ENCODE results near the gene GPR3. TPM values are rescaled to one million over a fixed set of nuclear protein-coding genes. Genes with fewer than 3 reads are reported as not detected.

GPR3 gene
- total and polyA plus RNA-seq, 2 donors from 2014 or later, result 0.38 to 0.77 TPM

DNA sequence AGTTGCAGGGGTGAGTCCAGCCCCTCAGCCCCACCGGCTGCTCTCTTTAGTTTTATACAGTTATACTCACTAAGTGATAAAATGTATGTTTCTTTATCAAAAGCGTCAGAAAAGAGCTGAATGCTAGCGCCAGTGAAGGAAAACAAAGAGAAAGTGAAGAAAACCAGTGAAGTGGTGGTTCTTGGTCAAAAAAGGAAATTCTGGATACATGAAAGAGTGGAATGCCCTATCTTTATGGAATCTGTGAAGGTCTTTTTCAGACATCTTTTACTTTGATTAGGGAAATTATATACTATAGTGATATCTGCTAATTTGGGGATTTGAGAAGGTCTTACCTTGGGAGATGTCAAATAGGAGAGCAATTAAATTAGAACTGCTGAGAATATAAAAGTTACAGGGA lies 41.3 kb downstream of the GPR3 start:
- Histone ChIP-seq H3K36me3 (ENCODE audit: control insufficient read depth in 2 of 3, insufficient read depth in 3 of 3, low read length in 3 of 3) (no peaks in the 10 kb centered on the region), H3K9ac (ENCODE audit: low read length in 3 of 3) (no peak overlapping the region), H3K27ac (ENCODE audit: low read depth in 2 of 2, low read length in 2 of 2) (no peak overlapping the region), H3K27me3 (ENCODE audit: control insufficient read depth, insufficient read depth, low read length) (no peaks in the 10 kb centered on the region), H3K9me3 (ENCODE audit: control insufficient read depth in 2 of 3, insufficient read depth in 1 of 3, low read length in 3 of 3) (no peaks in the 10 kb centered on the region), H3K4me3 (ENCODE audit: low read length in 3 of 3) (no peak overlapping the region), H3K4me1 (ENCODE audit: control insufficient read depth in 2 of 3, insufficient read depth in 2 of 3, low read depth in 1 of 3, low read length in 3 of 3) (peaks cover 7 to 43% (median 34%) of the 10 kb centered on the region in 3 donors)
- intact Hi-C loops (cut with DNase I), result no loop called here
- FAIRE-seq (no peak), DNase-seq (no peak)
- TF ChIP-seq, protein P1, sequence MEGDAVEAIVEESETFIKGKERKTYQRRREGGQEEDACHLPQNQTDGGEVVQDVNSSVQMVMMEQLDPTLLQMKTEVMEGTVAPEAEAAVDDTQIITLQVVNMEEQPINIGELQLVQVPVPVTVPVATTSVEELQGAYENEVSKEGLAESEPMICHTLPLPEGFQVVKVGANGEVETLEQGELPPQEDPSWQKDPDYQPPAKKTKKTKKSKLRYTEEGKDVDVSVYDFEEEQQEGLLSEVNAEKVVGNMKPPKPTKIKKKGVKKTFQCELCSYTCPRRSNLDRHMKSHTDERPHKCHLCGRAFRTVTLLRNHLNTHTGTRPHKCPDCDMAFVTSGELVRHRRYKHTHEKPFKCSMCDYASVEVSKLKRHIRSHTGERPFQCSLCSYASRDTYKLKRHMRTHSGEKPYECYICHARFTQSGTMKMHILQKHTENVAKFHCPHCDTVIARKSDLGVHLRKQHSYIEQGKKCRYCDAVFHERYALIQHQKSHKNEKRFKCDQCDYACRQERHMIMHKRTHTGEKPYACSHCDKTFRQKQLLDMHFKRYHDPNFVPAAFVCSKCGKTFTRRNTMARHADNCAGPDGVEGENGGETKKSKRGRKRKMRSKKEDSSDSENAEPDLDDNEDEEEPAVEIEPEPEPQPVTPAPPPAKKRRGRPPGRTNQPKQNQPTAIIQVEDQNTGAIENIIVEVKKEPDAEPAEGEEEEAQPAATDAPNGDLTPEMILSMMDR (IDR thresholded peaks at IDR 0.05; ENCODE audit: borderline replicate concordance, extremely low read depth, insufficient read depth), result no peak

DNA sequence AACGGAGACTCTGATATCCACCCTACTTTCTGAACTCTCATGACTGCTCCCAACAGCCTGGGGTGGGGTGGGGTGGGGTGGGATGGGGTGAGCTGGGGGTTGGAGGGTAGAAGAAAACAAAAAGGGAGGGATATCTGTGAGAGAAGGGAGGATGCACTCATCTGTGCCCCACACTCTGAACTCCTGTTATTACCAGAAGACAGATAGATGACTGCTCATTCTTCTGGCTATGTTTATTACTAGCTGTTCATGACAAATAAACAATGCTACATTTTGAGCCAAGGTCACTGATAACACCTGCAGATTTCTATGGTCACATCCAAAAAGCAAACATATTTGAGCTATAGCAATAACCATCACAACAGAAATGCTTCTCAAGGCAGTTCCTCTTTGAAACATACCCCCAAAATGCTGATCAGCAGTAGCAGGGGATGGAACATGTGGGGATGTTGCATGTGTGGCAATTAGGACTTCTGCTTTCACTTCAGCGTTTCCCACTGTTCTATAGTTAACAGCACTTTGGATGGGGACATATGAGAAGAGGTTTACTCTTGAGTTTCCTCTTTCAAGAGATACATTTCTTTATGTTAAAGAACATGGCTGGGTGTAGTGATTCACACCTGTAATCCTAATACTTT lies 43.3 kb downstream of the GPR3 start:
- Histone ChIP-seq H3K9ac (ENCODE audit: low read length in 3 of 3) (no peak overlapping the region), H3K4me3 (ENCODE audit: low read length in 3 of 3) (no peak overlapping the region), H3K36me3 (ENCODE audit: control insufficient read depth in 2 of 3, insufficient read depth in 3 of 3, low read length in 3 of 3) (no peaks in the 10 kb centered on the region), H3K4me1 (ENCODE audit: control insufficient read depth in 2 of 3, insufficient read depth in 2 of 3, low read depth in 1 of 3, low read length in 3 of 3) (peaks cover 4 to 43% (median 31%) of the 10 kb centered on the region in 3 donors), H3K27ac (ENCODE audit: low read depth in 2 of 2, low read length in 2 of 2) (no peak overlapping the region), H3K9me3 (ENCODE audit: control insufficient read depth in 2 of 3, insufficient read depth in 1 of 3, low read length in 3 of 3) (no peaks in the 10 kb centered on the region), H3K27me3 (ENCODE audit: control insufficient read depth, insufficient read depth, low read length) (no peaks in the 10 kb centered on the region)
- TF ChIP-seq, protein P1 (IDR thresholded peaks at IDR 0.05; ENCODE audit: borderline replicate concordance, extremely low read depth, insufficient read depth), result no peak
- intact Hi-C loops (cut with DNase I), result no loop called here
- no peak for FAIRE-seq
- no peak for DNase-seq

DNA sequence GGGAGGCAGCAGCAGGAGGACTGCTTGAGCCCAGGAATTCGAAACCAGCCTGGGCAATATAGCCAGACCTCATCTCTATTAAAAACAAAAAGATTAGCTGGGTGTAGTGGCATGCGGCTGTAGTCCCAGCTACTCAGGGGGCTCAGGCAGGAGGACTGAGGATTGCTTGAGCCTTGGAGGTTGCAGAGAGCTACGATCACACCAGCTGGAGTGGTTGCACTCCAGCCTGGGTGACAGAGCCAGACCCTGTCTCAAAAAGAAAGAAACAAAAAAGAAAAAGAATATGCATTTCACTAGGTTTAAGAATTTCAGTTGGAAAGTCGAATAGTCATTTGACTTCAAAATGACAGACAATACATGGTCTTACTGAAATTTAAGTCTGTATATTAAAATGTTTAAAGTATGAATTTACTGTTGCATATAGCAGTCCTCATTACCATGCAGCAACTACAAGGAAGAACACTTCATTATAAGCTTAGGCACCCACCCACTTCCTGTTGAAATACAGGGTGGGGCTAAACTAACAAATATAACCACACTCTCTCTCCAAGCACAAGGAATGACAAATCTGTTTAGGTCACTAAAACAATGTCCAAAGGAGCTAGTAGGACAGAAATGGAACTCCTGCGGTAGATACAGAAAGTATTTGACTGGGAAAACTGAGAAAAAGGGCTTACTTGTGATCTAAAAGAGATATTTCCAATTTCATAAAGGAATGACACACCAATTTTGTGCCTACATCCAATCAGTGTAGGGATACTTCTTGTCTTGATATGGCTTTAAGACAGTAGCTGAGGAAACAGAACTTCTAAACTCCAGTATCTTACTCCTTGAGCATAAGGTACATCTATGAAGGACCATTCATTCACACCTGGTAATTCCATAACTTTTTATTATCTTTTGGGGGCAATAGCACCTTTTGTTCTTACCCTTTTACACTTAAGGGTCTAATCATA lies 44.1 kb downstream of the GPR3 start:
- peak; percentile 38 for FAIRE-seq
- H3K9me3 ChIP-seq (ENCODE audit: control insufficient read depth in 2 of 3, insufficient read depth in 1 of 3, low read length in 3 of 3), result no peaks in the 10 kb centered on the region
- H3K9ac ChIP-seq (ENCODE audit: low read length in 3 of 3), result no peak overlapping the region
- H3K27ac ChIP-seq (ENCODE audit: low read depth in 2 of 2, low read length in 2 of 2), result peak overlapping the region in 1 of 2 donors; percentile 20
- TF ChIP-seq, protein P1 (IDR thresholded peaks at IDR 0.05; ENCODE audit: borderline replicate concordance, extremely low read depth, insufficient read depth), result no peak
- intact Hi-C loops (cut with DNase I), result no loop called here
- no peak overlapping the region for H3K4me3 ChIP-seq (ENCODE audit: low read length in 3 of 3)
- H3K27me3 ChIP-seq (ENCODE audit: control insufficient read depth, insufficient read depth, low read length), result no peaks in the 10 kb centered on the region
- peaks cover 4 to 36% (median 23%) of the 10 kb centered on the region in 3 donors for H3K4me1 ChIP-seq (ENCODE audit: control insufficient read depth in 2 of 3, insufficient read depth in 2 of 3, low read depth in 1 of 3, low read length in 3 of 3)
- peak in 1 of 5 donors; percentile 65 for DNase-seq
- no peaks in the 10 kb centered on the region for H3K36me3 ChIP-seq (ENCODE audit: control insufficient read depth in 2 of 3, insufficient read depth in 3 of 3, low read length in 3 of 3)
